Measurements from ENCODE around the gene COL16A1.

The COL16A1 gene

GRCh38 chr1:31640964-31641363 is 62.9 kb downstream of the COL16A1 start:
- POLR2A ChIA-PET: no interaction called here
- no peak overlapping the region for H3K27ac ChIP-seq (ENCODE audit: extremely low read depth, low read depth, low read length)

More at GRCh38 chr1:31640964-31641363, 62.9 kb downstream of the COL16A1 start:
- CTCF ChIA-PET: interaction anchor here (0.7 to 2.3 kb wide), 5 partner anchors 21 to 148 kb away, joined by 3 to 7 read pairs (median 4); no protein-coding TSS in a partner anchor
- no peak overlapping the region for H3K4me3 ChIP-seq (ENCODE audit: low read depth, low read length)
- no peaks in the 10 kb centered on the region for H3K9me3 ChIP-seq (ENCODE audit: control insufficient read depth, insufficient read depth, low read depth, low read length)
- H3K36me3 ChIP-seq (ENCODE audit: control insufficient read depth in 2 of 2, insufficient read depth in 1 of 2, low read length in 2 of 2): peaks cover 0 to 19% of the 10 kb centered on the region in 2 experiments; a peak in 1 of 3 replicates
- TF ChIP-seq ZNF239 (tag by site-specific recombination; IDR thresholded peaks at IDR 0.05) (no peak), REST (tag by site-specific recombination; IDR thresholded peaks at IDR 0.05) (no peak), KLF8 (tag by site-specific recombination; IDR thresholded peaks at IDR 0.05) (no peak), HOXC10 (CRISPR knock-in tag; IDR thresholded peaks at IDR 0.05) (no peak), ZNF626 (tag by site-specific recombination; IDR thresholded peaks at IDR 0.05) (no peak), ZNF221 (tag by site-specific recombination; IDR thresholded peaks at IDR 0.05; ENCODE audit: borderline replicate concordance) (no peak), YY2 (tag by site-specific recombination; IDR thresholded peaks at IDR 0.05) (no peak), EGR2 (tag by site-specific recombination; IDR thresholded peaks at IDR 0.05; ENCODE audit: low read depth) (no peak), ZNF501 (tag by site-specific recombination; IDR thresholded peaks at IDR 0.05) (no peak), ZNF292 (tag by site-specific recombination; IDR thresholded peaks at IDR 0.05; ENCODE audit: borderline replicate concordance, low read depth) (no peak), ZNF449 (tag by site-specific recombination; IDR thresholded peaks at IDR 0.05) (no peak), ZNF558 (tag by site-specific recombination; IDR thresholded peaks at IDR 0.05) (no peak), ZNF148 (tag by site-specific recombination; IDR thresholded peaks at IDR 0.05; ENCODE audit: borderline replicate concordance) (no peak), ZBTB10 (tag by site-specific recombination; IDR thresholded peaks at IDR 0.05) (no peak), ZNF169 (tag by site-specific recombination; IDR thresholded peaks at IDR 0.05) (no peak), ZNF362 (tag by site-specific recombination; IDR thresholded peaks at IDR 0.05) (no peak)
- H3K4me1 ChIP-seq (ENCODE audit: control insufficient read depth, insufficient read depth, low read length): peaks cover 5% of the 10 kb centered on the region; the same call in 1 of the 2 replicates
